ENCODE data around the gene SFSWAP.

The SFSWAP gene

DNA sequence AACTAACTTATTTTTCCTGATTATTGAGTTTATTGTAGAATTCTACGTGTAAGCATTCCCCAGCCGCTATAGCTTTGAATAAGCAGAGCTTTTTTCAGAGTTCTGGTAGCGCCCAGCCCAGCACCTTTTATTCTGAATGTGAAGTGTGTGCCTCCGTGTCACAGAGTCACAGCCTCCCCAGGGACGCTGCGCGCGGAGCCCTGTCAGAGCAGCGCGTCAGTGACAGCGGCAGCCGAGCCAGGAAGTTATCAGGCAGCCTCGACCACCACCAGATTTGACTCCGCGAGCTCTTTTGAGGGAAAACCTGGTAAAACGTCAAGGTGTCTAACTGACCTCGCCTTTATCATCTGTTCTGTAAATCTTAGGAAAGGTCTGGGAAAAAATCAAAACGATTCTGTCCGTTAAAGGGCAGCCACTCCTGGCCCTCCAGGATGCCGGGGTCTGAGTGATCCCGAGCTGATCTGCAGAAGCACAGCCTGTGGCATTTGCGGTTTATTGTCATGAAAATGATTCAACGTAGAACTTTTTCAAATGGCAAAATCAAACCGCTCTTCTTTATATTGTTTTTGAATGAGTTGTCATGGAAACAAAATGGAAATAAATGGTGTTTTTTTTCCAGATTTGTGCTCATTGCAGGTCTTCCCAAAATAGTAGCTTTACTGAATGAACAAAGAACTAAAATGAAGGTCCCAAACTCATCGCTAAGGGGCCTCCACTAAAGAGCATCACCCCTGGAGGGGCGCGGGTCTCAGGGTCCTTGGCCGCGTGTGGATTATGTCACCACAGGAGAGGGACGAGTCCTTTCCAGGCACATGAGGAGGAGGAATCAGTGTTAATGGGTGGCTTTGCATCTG, 74.2 kb downstream of the SFSWAP start:
- Mint-ChIP-seq H3K36me3 (ENCODE audit: low read depth) (peaks cover 22% of the 10 kb centered on the region), H3K4me1 (ENCODE audit: low read depth) (no peaks in the 10 kb centered on the region), H3K27ac (no peak overlapping the region), H3K4me3 (no peak overlapping the region), H3K27me3 (ENCODE audit: low read depth) (no peaks in the 10 kb centered on the region), H3K9me3 (no peaks in the 10 kb centered on the region)

DNA sequence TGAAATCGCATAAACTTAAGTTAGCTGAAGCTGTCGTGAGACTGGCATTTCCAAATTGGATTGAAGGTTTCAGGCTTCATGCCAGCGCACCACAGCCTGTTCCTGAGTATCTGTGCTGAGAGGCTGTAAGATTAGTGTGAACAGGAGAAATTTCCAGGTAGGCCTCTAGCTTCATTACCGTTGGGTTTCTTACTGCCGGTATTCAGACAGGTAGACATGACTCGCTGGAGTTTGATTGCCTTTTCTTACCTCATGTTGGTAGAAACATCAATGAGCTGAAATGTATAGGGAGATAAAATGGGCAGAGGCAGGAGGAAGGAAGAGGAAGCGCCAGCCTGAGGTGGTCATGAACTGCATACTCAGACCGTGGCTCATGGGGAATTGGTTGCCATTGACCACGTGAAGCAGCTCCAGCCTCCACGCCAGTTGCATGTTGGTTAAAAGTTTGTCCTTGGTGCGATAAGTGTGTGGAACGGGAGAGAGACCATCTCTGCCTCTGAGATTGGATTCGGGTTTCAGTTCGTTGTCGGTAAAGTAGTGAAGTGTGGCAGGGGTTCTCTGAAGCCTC, 75.0 kb downstream of the SFSWAP start:
- Mint-ChIP-seq H3K27ac (no peak overlapping the region), H3K4me1 (ENCODE audit: low read depth) (no peaks in the 10 kb centered on the region), H3K27me3 (ENCODE audit: low read depth) (no peaks in the 10 kb centered on the region), H3K9me3 (no peaks in the 10 kb centered on the region), H3K36me3 (ENCODE audit: low read depth) (peaks cover 26% of the 10 kb centered on the region), H3K4me3 (no peak overlapping the region)

DNA sequence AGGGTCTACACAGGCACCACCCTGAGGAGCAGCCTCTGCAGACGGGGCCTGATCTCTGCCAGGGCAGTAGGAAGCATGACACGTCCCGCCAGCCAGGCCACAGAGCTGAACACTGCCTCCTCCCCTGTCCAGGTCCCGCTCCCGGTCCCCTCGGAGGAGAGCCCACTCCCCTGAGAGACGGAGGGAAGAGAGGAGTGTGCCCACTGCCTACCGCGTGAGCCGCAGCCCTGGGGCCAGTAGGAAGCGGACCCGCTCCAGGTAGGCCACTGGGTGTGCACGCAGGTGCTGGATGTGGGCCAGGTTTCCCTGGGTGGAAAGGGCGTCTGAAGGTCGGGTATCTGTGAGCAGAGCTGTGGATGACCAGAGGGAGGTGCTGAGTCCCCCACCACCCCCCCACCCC, 75.4 kb downstream of the SFSWAP start:
- Mint-ChIP-seq H3K36me3 (ENCODE audit: low read depth) (peaks cover 26% of the 10 kb centered on the region), H3K27ac (no peak overlapping the region), H3K27me3 (ENCODE audit: low read depth) (no peaks in the 10 kb centered on the region), H3K4me3 (no peak overlapping the region), H3K4me1 (ENCODE audit: low read depth) (no peaks in the 10 kb centered on the region), H3K9me3 (no peaks in the 10 kb centered on the region)

DNA sequence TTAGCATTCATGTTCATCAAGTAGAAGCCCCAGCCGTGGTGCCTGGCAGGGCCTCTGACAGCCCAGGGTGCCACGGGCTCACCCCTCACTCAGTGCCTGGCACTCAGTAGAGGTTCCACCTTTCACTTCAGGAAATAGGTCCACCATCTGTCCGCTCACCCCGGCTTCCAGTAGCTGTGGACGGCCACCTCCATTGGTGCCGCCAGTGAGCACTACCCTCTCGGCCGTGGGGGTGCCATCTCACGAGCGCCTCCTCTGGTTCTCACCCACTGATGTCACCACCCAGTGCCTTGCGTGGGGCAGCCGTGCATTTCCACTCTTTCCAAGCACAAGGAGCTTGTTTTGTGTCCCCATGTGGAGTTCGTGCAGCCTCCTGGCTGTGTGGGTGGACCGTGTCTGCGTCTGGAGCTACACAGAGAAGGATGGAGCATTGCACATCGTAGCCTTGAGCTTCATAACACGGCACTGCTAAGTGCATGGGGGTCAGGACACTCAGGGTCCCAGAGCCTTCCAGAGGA, 76.3 kb downstream of the SFSWAP start:
- H3K4me3 Mint-ChIP-seq = no peak overlapping the region
- no peaks in the 10 kb centered on the region for H3K4me1 Mint-ChIP-seq (ENCODE audit: low read depth)
- no peak overlapping the region for H3K27ac Mint-ChIP-seq
- H3K9me3 Mint-ChIP-seq = no peaks in the 10 kb centered on the region
- H3K36me3 Mint-ChIP-seq (ENCODE audit: low read depth) = peaks cover 23% of the 10 kb centered on the region
- no peaks in the 10 kb centered on the region for H3K27me3 Mint-ChIP-seq (ENCODE audit: low read depth)

DNA sequence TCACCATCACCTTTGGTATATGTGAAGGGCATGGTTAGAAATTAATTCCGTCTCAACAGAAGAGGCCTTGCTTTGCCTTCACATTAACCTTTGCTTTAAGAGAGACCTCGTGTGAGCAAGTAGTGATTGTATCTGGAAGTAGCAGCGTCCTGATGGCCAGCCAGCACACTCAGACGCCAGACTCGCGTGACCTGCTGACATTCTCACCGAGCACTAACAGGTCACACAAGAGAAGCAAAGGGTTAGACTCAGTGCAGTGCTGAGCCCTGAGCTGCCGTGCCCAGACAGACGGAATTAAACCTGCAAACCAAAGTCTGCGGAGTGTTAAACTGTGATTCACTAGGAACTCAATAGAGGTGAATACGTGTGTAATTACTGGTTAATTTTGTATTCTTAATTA, 77.2 kb downstream of the SFSWAP start:
- Mint-ChIP-seq H3K36me3 (ENCODE audit: low read depth) (peaks cover 22% of the 10 kb centered on the region), H3K27ac (no peak overlapping the region), H3K4me1 (ENCODE audit: low read depth) (no peaks in the 10 kb centered on the region), H3K9me3 (no peaks in the 10 kb centered on the region), H3K4me3 (no peak overlapping the region), H3K27me3 (ENCODE audit: low read depth) (no peaks in the 10 kb centered on the region)

DNA sequence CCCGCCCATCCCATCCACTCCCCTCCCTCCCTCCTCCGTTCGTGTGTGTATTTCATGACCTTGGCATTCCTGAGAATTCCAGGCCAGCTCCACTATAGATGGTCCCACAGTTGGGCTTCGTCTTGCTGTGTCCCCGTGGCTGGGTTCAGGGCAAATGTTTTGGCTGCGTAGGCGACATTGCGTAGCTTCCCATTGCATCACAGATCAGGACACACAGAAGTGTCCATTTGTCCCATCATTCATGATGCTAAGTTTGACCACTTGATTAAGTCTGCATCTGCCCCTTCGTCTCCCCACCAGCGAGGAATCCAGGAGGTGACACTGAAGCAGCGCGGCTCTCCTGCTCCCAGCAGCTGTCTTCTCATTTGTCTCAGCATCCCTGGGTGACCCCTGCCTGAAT, 78.7 kb downstream of the SFSWAP start:
- Mint-ChIP-seq H3K9me3 (no peaks in the 10 kb centered on the region), H3K27me3 (ENCODE audit: low read depth) (no peaks in the 10 kb centered on the region), H3K4me3 (no peak overlapping the region), H3K4me1 (ENCODE audit: low read depth) (no peaks in the 10 kb centered on the region), H3K36me3 (ENCODE audit: low read depth) (peaks cover 19% of the 10 kb centered on the region), H3K27ac (no peak overlapping the region)

DNA sequence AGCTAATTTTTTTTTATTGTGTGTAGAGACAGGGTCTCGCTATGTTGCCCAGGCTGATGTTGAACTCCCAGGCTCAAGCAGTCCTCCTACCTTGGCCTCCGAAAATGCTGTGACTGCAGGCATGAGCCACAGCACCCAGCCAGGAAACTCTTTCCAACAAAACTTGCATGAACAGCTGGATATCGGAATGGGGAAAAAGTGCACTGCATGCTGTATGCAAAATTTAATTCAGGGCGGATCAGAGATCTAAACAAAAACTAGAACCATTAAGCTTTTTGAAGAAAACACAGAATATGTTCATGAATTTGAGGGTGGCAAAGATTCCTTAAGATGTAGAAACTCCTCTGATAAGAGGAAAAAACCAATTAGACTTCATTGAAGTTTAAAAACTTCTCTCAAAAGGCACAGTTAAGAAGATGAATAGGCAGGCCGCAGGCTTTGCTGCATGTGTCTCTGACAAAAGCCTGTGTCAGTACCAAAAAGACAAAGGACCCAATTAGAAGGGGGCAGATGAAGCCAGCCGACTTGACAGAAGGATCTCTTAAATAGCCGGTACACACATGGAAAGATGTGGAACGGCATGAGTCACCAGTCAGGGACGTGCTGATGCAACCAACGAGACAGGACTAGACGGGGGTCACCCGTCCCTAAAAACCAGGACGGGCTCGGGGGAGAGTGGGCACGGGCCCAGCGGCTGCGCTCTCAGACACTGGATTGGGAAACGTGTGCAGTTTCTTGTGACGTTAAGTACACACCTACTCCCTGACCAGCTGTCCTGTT, 82.5 kb downstream of the SFSWAP start:
- Mint-ChIP-seq H3K4me3 (no peak overlapping the region), H3K4me1 (ENCODE audit: low read depth) (no peaks in the 10 kb centered on the region), H3K36me3 (ENCODE audit: low read depth) (peaks cover 16% of the 10 kb centered on the region), H3K27ac (no peak overlapping the region), H3K9me3 (no peaks in the 10 kb centered on the region), H3K27me3 (ENCODE audit: low read depth) (no peaks in the 10 kb centered on the region)

DNA sequence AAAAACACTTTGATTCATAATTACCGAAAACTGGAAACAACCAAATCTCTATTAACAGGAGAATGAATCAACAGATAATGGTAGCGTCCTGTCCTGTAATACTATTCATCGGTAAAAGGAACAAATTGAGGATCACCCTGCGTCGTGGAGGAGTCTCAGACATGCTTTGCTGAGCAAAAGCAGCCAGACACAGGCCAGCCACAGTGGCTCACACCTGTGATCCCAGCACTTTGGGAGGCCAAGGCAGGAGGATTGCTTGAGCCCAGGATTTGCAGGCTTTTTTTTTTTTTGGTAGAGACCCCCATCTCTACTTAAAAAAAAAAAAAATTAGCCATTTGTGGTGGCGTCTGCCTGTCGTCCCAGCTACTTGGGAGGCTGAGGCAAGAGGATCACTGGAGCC, 83.2 kb downstream of the SFSWAP start:
- no peak overlapping the region for H3K4me3 Mint-ChIP-seq
- H3K9me3 Mint-ChIP-seq = no peaks in the 10 kb centered on the region
- H3K4me1 Mint-ChIP-seq (ENCODE audit: low read depth) = no peaks in the 10 kb centered on the region
- no peak overlapping the region for H3K27ac Mint-ChIP-seq
- no peaks in the 10 kb centered on the region for H3K27me3 Mint-ChIP-seq (ENCODE audit: low read depth)
- peaks cover 19% of the 10 kb centered on the region for H3K36me3 Mint-ChIP-seq (ENCODE audit: low read depth)

DNA sequence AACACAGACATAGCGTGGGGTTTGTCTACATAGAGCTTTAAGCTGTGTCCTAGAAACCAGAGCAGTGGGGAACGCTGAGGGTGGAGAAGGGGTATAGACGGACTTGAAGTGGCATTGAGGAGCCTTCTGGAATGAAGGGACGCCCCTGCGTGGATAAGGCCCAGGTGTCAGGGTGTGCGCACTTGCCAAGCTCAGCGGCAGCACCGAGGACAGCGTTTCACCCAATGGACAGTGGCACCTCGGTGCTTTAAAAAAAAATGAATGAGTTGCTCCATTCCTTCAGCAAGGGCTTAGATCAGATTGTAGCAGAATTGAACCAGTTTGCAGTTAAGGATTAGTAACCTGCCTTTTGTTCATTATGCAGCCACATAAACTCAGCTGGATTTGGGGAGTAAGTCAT, 83.7 kb downstream of the SFSWAP start:
- Mint-ChIP-seq H3K9me3 (no peaks in the 10 kb centered on the region), H3K4me1 (ENCODE audit: low read depth) (no peaks in the 10 kb centered on the region), H3K27ac (no peak overlapping the region), H3K36me3 (ENCODE audit: low read depth) (peaks cover 21% of the 10 kb centered on the region), H3K4me3 (no peak overlapping the region), H3K27me3 (ENCODE audit: low read depth) (no peaks in the 10 kb centered on the region)

DNA sequence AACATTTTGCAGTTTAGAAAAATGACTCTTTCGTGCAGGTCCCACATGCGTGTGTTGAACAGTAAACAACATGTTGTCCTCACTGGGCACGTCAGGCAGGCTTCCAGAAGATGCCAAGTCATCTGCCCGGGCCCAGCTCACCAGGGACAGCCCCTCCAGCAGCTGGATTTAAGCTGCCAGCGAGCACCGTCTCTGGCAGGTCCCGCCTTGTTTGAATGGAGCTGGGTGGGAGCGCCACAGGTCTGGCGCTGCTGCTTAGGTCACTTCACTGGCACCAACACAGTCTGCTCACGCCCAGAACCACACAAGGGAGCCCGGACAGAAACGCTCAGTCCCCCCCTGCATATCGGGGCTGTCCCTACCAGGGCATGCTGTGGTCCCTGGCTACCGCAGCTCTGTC, 84.2 kb downstream of the SFSWAP start:
- H3K4me3 Mint-ChIP-seq = no peak overlapping the region
- H3K4me1 Mint-ChIP-seq (ENCODE audit: low read depth) = no peaks in the 10 kb centered on the region
- peaks cover 18% of the 10 kb centered on the region for H3K36me3 Mint-ChIP-seq (ENCODE audit: low read depth)
- H3K27me3 Mint-ChIP-seq (ENCODE audit: low read depth) = no peaks in the 10 kb centered on the region
- H3K27ac Mint-ChIP-seq = no peak overlapping the region
- H3K9me3 Mint-ChIP-seq = no peaks in the 10 kb centered on the region

DNA sequence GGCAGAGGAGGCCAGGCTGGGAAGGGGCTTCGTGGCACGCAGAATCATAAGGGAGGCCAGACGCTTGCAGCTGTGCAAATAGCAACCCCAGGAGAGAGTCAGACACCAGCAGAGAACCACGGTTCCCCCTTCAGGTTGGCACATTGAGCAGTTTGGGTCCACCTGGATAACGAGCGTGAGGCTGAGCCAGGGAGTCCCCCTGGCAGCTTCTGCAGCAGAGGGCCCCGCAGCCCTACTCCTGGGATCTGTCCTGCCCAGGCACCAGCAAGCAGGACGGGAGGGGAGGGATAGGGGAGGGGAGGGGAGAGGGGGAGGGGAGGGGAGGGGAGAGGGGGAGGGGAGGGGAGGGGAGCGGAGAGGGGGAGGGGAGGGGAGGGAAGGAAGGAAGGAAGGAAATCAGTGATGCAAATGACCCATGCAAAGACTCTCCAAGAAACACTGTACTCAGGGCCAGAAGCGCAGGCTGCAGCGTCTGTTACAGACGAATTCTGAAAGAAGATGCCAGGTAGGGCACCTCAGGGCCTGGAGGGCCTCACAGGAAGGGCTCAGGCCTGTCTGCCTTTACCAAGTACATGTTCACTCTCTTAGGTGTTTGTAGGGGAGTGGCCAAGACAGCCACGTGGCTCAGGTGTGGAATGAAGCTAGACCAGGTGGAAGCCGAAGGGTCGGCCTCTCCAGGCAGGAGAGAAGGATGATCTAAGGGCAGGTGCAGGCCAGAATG, 85.0 kb downstream of the SFSWAP start:
- no peak overlapping the region for H3K27ac Mint-ChIP-seq
- no peaks in the 10 kb centered on the region for H3K27me3 Mint-ChIP-seq (ENCODE audit: low read depth)
- H3K4me1 Mint-ChIP-seq (ENCODE audit: low read depth) = no peaks in the 10 kb centered on the region
- H3K4me3 Mint-ChIP-seq = no peak overlapping the region
- H3K36me3 Mint-ChIP-seq (ENCODE audit: low read depth) = peaks cover 16% of the 10 kb centered on the region
- no peaks in the 10 kb centered on the region for H3K9me3 Mint-ChIP-seq

DNA sequence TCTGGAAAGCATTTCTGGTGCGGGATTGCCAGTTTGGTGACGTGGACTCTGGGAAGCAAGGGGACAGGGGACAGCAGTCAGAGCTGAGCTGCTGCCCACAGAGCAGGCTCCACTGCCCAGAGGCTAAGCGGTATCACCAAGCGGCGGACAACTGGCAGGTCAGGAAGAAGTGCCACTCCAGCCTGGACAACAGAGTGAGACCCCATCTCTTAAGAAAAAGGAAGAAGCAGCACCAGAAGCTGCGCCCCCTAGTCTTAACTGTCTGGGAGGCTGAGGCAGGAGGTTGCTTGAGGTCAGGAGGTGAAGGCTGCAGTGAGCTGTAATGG, 85.5 kb downstream of the SFSWAP start:
- no peak overlapping the region for H3K27ac Mint-ChIP-seq
- no peaks in the 10 kb centered on the region for H3K4me1 Mint-ChIP-seq (ENCODE audit: low read depth)
- peaks cover 18% of the 10 kb centered on the region for H3K36me3 Mint-ChIP-seq (ENCODE audit: low read depth)
- no peak overlapping the region for H3K4me3 Mint-ChIP-seq
- H3K9me3 Mint-ChIP-seq = no peaks in the 10 kb centered on the region
- no peaks in the 10 kb centered on the region for H3K27me3 Mint-ChIP-seq (ENCODE audit: low read depth)

DNA sequence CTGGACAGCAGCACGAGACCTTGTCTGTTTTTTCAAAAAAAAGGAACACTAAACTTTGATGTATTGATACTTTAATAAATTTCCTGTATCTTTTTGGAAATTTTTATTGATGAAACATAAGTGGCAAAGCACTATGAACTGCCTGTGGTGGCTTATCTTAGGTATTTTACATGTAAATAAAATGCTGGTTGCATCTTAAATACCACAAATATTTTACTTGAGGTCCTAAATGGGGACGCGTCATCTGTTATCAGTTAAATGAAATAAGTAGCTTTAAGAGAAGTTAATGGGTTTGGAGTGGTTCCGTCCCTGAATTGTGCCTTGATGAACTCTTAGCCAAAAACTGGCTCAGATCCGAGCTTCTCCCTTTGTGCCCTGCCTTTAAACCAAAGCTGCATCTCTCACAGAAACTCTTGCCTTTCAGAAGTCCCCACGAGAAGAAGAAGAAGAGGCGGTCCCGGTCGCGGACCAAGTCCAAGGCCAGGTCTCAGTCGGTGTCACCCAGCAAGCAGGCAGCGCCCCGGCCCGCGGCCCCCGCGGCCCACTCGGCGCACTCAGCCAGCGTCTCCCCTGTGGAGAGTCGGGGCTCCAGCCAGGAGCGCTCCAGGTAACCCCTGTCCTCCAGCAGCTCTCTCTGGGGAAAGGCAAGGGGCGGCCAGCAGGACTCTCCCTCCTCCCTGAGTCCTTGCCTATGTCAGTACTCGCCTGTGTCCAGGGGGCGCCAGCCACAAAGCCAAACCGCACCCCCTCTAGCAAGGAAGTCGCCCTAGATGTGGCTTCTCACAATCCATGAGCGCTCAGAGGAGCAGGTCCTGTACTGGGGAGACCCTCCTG, 86.1 kb downstream of the SFSWAP start:
- H3K4me1 Mint-ChIP-seq (ENCODE audit: low read depth) = no peaks in the 10 kb centered on the region
- no peak overlapping the region for H3K27ac Mint-ChIP-seq
- no peak overlapping the region for H3K4me3 Mint-ChIP-seq
- no peaks in the 10 kb centered on the region for H3K9me3 Mint-ChIP-seq
- no peaks in the 10 kb centered on the region for H3K27me3 Mint-ChIP-seq (ENCODE audit: low read depth)
- H3K36me3 Mint-ChIP-seq (ENCODE audit: low read depth) = peaks cover 22% of the 10 kb centered on the region

DNA sequence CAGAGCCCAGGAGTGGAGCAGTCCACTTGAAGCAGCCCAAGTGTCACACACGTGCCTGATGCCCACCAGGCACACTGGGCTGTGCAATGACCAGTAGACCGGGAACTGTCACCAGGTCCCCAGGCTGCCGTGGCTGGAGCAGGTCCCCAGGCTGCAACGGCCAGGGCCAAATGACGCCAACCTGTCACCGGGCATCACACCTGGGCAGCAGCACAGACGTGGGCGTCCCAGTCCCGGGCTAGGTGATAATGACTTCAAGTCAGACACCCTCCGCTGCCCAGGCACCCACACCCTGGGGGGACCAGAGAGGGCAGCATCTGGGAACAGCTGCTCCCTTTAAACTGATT, 86.7 kb downstream of the SFSWAP start:
- no peaks in the 10 kb centered on the region for H3K9me3 Mint-ChIP-seq
- no peak overlapping the region for H3K4me3 Mint-ChIP-seq
- no peaks in the 10 kb centered on the region for H3K27me3 Mint-ChIP-seq (ENCODE audit: low read depth)
- H3K27ac Mint-ChIP-seq = no peak overlapping the region
- peaks cover 24% of the 10 kb centered on the region for H3K36me3 Mint-ChIP-seq (ENCODE audit: low read depth)
- H3K4me1 Mint-ChIP-seq (ENCODE audit: low read depth) = no peaks in the 10 kb centered on the region

Measured in T-helper 1 cell treated with Interleukin-12 subunit alpha and Interleukin-12 subunit beta and Interleukin-4 antibody, amounts not matched to agents 30 μg/mL and 1 μg/mL, for 36 hours (primary cell).